Mammary epithelial cell (primary cell): ENCODE results near the gene ASPG.

Experiments
- CTCF ChIP-seq, 2 donors: IDR thresholded peaks in 1 of 2; conservative IDR thresholded peaks in 1 of 2; 2 replicates each; pipeline ENCODE4 v1.5.1; 2011 to 2012; ENCODE audit warnings: inconsistent platforms in 2 of 2, low read length in 2 of 2, mild to moderate bottlenecking in 2 of 2, control low read depth in 1 of 2, low read depth in 1 of 2; ENCODE audit not compliant: insufficient read depth in 1 of 2; ENCODE audit errors: extremely low read depth in 1 of 2
- EZH2 ChIP-seq: IDR thresholded peaks from 2 replicates; pipeline ENCODE4 v1.6.1; 2012; ENCODE audit warnings: low read length, inconsistent platforms, borderline replicate concordance

- TF ChIP-seq EZH2, result no peak
- no peak for TF ChIP-seq CTCF (conservative IDR thresholded peaks at IDR 0.05 in 1 of 2, IDR thresholded peaks at IDR 0.05 in 1 of 2; ENCODE audit: extremely low read depth in 1 of 2, insufficient read depth in 1 of 2, low read depth in 1 of 2, low read length in 2 of 2)
These were observed 57.5 kb downstream of the ASPG start for GRCh38 chr14:104142946-104143470.
